Hepatocyte (in vitro differentiated cells): Measurements from ENCODE around the gene SORCS2. TPM values are rescaled to one million over a fixed set of nuclear protein-coding genes. Genes with fewer than 3 reads are reported as not detected.

Source experiments
- DNase-seq: peaks from one replicate; pipeline ENCODE4 v3.0.0-alpha.2; 2016; ENCODE audit warnings: low spot score
- H2AFZ ChIP-seq: fragments of 200-600 bp; sonication (generic); 2 replicates; pipeline ENCODE4 v1.6.0; 2016; ENCODE audit warnings: antibody characterized with exemption, mild to moderate bottlenecking
- H3K27ac ChIP-seq: fragments of 200-600 bp; sonication (generic); 2 replicates; pipeline ENCODE4 v1.5.1; 2016; ENCODE audit warnings: mild to moderate bottlenecking
- H3K27me3 ChIP-seq: fragments of 200-600 bp; sonication (generic); 2 replicates; pipeline ENCODE4 v1.6.1; 2016
- H3K36me3 ChIP-seq: fragments of 200-600 bp; sonication (generic); replicated peaks from 2 replicates; pipeline ENCODE4 v1.5.1; 2016; ENCODE audit warnings: low read depth; ENCODE audit not compliant: insufficient read depth
- H3K4me1 ChIP-seq: fragments of 200-600 bp; sonication (generic); 2 replicates; pipeline ENCODE4 v1.5.1; 2016; ENCODE audit warnings: mild to moderate bottlenecking, moderate library complexity; ENCODE audit not compliant: insufficient read depth
- H3K4me2 ChIP-seq: fragments of 200-600 bp; sonication (generic); 2 replicates; pipeline ENCODE4 v1.6.0; 2016
- H3K4me3 ChIP-seq: fragments of 200-600 bp; sonication (generic); 2 replicates; pipeline ENCODE4 v1.5.1; 2016; ENCODE audit warnings: mild to moderate bottlenecking
- H3K79me2 ChIP-seq: fragments of 200-600 bp; sonication (generic); 2 replicates; pipeline ENCODE4 v1.6.0; 2017; ENCODE audit warnings: mild to moderate bottlenecking
- H3K9me2 ChIP-seq: fragments of 200-600 bp; sonication (generic); replicated peaks from 2 replicates; pipeline ENCODE4 v1.6.0; 2017; ENCODE audit warnings: mild to moderate bottlenecking; ENCODE audit not compliant: insufficient read depth
- H3K9me3 ChIP-seq: fragments of 200-600 bp; sonication (generic); 2 replicates; pipeline ENCODE4 v1.5.1; 2016; ENCODE audit warnings: low read depth, mild to moderate bottlenecking
- H4K20me1 ChIP-seq: fragments of 200-600 bp; sonication (generic); 2 replicates; pipeline ENCODE4 v1.6.0; 2016; ENCODE audit warnings: mild to moderate bottlenecking; ENCODE audit not compliant: insufficient read depth, poor library complexity, severe bottlenecking
- EZH2 ChIP-seq: fragments of 200-600 bp; sonication (generic); IDR thresholded peaks from 2 replicates; pipeline ENCODE4 v1.6.1; 2016; ENCODE audit warnings: antibody characterized with exemption, mild to moderate bottlenecking, borderline replicate concordance
- EZH2phosphoT487 ChIP-seq: fragments of 200-600 bp; sonication (generic); IDR thresholded peaks from one replicate; pipeline ENCODE4 v1.6.1; 2018; ENCODE audit warnings: antibody characterized with exemption, mild to moderate bottlenecking, low read depth, moderate library complexity; ENCODE audit not compliant: unreplicated experiment, severe bottlenecking
- WGBS: methylation state at CpG from one replicate; pipeline ENCODE4 v1.1.6; 2016; ENCODE audit warnings: low lambda C conversion rate; ENCODE audit errors: missing lambda C conversion rate; 5-methylcytosine and 5-hydroxymethylcytosine counted together
- polyA plus RNA-seq: library from polyadenylated mRNA; unstranded; fragments of >200 nt; fragmentation: Nextera tagmentation; extraction: Ambion mirVana; gene quantifications from 2 replicates; pipeline ENCODE4 v1.2.1, GENCODE V29; 2016
- total RNA-seq: library from RNA; depleted of rRNA; stranded (reverse); fragments of >200 nt; gene quantifications from 2 replicates; pipeline ENCODE4 v1.2.3, GENCODE V29; 2014
- TF ChIP-seq, protein P1 (sequence below): fragments of 200-600 bp; sonication (generic); IDR thresholded peaks from 2 replicates; pipeline ENCODE4 v1.5.1; 2016; ENCODE audit warnings: antibody characterized with exemption, mild to moderate bottlenecking; ENCODE audit not compliant: poor library complexity

SORCS2 gene
- total and polyA plus RNA-seq, 2 experiments from 2014 or later = 1.6 to 4.8 TPM

DNA sequence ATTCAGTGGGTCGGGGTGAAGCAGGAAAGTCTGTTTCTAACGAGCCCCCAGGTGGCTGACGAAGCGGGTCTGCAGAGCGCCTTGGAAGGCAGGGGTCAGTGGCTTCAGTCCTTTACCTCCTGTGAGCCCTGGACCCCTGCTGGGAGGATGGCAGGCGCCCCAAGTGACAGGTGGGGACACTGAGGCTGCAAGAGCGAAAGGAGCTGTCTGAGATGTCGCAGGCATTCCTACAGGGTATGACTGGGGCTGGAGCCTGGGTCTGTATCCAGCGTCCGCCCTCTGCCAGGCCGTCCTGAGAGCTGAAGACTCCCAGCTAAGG lies 139.3 kb downstream of the SORCS2 start:
- no peak overlapping the region for H3K4me3 ChIP-seq
- 85% methylated on average over 11 of the region's 11 CpGs for WGBS

DNA sequence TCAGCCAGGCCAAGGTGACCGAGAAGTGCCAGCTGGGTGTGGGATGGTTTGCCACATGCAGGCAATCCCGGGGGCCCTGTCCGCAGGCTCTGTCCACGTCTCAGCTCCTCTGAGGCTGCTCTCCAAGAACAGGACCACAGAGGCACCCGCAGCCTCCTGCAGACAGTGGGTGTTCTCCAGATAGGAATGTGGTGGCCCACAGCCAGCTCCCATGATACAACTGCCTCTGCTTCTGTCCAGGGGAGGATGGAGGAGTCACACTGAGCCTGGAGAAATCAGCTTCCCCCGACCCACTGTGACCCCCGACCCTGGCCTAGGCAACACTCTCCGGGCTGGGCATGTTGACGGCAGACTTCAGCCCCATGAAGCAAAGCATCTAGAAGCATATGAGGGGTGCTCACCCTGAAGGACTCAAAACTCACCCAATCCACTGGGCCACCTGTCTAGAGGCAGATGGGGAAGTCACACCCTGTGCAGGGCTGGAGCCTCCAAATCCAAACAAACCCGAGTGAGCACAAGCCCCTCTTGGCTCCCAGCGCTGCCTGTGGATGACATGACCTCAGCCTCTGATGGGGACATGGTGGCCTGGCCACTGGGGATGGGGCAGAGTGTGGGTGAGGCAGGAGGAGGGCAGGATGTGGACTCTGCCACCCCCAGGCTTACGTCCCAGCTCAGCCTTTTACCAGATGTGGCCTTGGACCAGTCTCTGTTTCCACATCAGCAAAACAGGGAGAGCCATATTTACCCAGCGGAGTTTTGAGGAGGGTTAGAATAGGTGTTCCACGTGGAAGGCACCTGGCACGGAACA lies 140.1 kb downstream of the SORCS2 start:
- Histone ChIP-seq H3K36me3 (no peaks in the 10 kb centered on the region), H3K4me3 (no peak overlapping the region), H4K20me1 (no peaks in the 10 kb centered on the region), H3K9me3 (no peaks in the 10 kb centered on the region), H3K27ac (no peak overlapping the region), H3K4me2 (no peak overlapping the region), H3K27me3 (no peaks in the 10 kb centered on the region), H2AFZ (no peak overlapping the region), H3K79me2 (no peaks in the 10 kb centered on the region), H3K4me1 (peaks cover 4% of the 10 kb centered on the region), H3K9me2 (no peaks in the 10 kb centered on the region)
- DNase-seq = peak; percentile 43
- 83% methylated on average over 15 of the region's 15 CpGs for WGBS
- TF ChIP-seq EZH2phosphoT487 (no peak), EZH2 (no peak)
- TF ChIP-seq, protein P1, sequence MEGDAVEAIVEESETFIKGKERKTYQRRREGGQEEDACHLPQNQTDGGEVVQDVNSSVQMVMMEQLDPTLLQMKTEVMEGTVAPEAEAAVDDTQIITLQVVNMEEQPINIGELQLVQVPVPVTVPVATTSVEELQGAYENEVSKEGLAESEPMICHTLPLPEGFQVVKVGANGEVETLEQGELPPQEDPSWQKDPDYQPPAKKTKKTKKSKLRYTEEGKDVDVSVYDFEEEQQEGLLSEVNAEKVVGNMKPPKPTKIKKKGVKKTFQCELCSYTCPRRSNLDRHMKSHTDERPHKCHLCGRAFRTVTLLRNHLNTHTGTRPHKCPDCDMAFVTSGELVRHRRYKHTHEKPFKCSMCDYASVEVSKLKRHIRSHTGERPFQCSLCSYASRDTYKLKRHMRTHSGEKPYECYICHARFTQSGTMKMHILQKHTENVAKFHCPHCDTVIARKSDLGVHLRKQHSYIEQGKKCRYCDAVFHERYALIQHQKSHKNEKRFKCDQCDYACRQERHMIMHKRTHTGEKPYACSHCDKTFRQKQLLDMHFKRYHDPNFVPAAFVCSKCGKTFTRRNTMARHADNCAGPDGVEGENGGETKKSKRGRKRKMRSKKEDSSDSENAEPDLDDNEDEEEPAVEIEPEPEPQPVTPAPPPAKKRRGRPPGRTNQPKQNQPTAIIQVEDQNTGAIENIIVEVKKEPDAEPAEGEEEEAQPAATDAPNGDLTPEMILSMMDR = no peak

More for the DNA sequence above, 139.3 kb downstream of the SORCS2 start:
- H3K36me3 ChIP-seq = no peaks in the 10 kb centered on the region
- no peak for TF ChIP-seq EZH2
- TF ChIP-seq EZH2phosphoT487 = no peak
- TF ChIP-seq, protein P1 = no peak
- no peaks in the 10 kb centered on the region for H3K79me2 ChIP-seq
- peaks cover 4% of the 10 kb centered on the region for H3K4me1 ChIP-seq
- no peaks in the 10 kb centered on the region for H3K9me3 ChIP-seq
- no peak overlapping the region for H3K27ac ChIP-seq
- H4K20me1 ChIP-seq = no peaks in the 10 kb centered on the region
- no peak overlapping the region for H2AFZ ChIP-seq
- H3K27me3 ChIP-seq = no peaks in the 10 kb centered on the region
- H3K4me2 ChIP-seq = no peak overlapping the region
- no peaks in the 10 kb centered on the region for H3K9me2 ChIP-seq
- DNase-seq = no peak

DNA sequence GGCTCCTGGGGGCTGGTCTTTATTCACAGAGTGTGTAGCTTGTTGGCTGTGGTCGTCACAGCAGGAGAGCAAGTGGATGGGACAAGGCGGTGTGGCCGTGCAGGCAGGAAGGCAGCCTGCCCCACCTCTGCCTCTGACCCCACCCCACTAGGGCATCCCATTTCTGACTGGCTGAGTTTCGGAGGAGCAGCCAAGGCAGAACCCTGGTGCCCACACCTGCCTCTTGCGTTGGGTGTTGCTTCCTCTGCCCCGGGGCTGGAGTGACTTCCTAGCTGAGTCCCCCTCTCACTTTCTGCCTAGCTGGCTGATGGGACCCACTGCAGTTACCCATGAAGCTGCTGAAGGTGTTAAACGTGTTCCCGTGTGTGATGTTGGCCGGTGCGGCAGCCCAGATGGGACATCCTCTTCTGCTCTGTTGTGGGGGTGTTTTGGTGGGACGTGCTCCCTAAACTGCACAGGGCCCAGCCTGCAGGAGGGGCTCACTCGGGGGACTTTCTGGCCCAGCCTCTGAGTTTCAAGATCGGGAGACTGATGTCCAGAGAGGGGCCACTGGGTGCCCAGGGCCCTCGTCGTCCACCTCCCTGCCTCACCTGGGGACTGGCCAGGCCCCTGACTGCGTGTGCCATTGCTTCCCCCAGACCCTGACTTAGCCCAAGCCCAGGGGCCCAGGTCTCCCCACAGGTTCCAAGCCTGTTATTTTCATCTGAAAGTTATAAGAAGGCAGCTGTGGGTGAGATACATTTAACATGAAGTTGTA lies 140.9 kb downstream of the SORCS2 start:
- no peak overlapping the region for H3K4me2 ChIP-seq
- H3K9me3 ChIP-seq = no peaks in the 10 kb centered on the region
- no peaks in the 10 kb centered on the region for H3K79me2 ChIP-seq
- no peak for DNase-seq
- 87% methylated on average over 16 of the region's 16 CpGs for WGBS
- H3K27ac ChIP-seq = no peak overlapping the region
- H4K20me1 ChIP-seq = no peaks in the 10 kb centered on the region
- H3K9me2 ChIP-seq = no peaks in the 10 kb centered on the region
- H3K4me3 ChIP-seq = no peak overlapping the region
- no peaks in the 10 kb centered on the region for H3K27me3 ChIP-seq
- no peaks in the 10 kb centered on the region for H3K36me3 ChIP-seq
- no peak overlapping the region for H2AFZ ChIP-seq
- peaks cover 4% of the 10 kb centered on the region for H3K4me1 ChIP-seq
- TF ChIP-seq, protein P1 = no peak
- TF ChIP-seq EZH2 (no peak), EZH2phosphoT487 (no peak)
